HUES48 (cell line): ENCODE results near the gene MTA2.
"Not testable (repeated sequence)": the region's sequence is repeated elsewhere in the genome, so short reads cannot be mapped to it uniquely, and the experiment has no call there.

Experiments used
- H3K27ac ChIP-seq: one replicate; pipeline ENCODE4 v1.7.0; 2013; ENCODE audit warnings: low read depth, low read length, inconsistent platforms
- H3K27me3 ChIP-seq: 2 replicates; pipeline ENCODE4 v1.6.1; 2013; ENCODE audit warnings: mild to moderate bottlenecking, low read length; ENCODE audit not compliant: control insufficient read depth, insufficient read depth
- H3K36me3 ChIP-seq: 2 replicates; pipeline ENCODE4 v1.6.1; 2013; ENCODE audit warnings: low read length; ENCODE audit not compliant: control insufficient read depth, insufficient read depth
- H3K4me1 ChIP-seq: 2 replicates; pipeline ENCODE4 v1.6.1; 2013; ENCODE audit warnings: mild to moderate bottlenecking, low read length; ENCODE audit not compliant: control insufficient read depth, insufficient read depth
- H3K4me3 ChIP-seq: 2 replicates; pipeline ENCODE4 v1.5.1; 2013; ENCODE audit warnings: mild to moderate bottlenecking, low read depth, low read length
- H3K9ac ChIP-seq: 2 replicates; pipeline ENCODE4 v1.6.1; 2013; ENCODE audit warnings: mild to moderate bottlenecking, low read depth, low read length, moderate library complexity
- H3K9me3 ChIP-seq: 2 replicates; pipeline ENCODE4 v1.6.1; 2013; ENCODE audit warnings: low read length; ENCODE audit not compliant: control insufficient read depth, insufficient read depth

Gene MTA2

GRCh38 chr11:62632492-62632891, 30.8 kb upstream of the MTA2 start:
- Histone ChIP-seq H3K27ac (no peak overlapping the region), H3K4me1 (no peaks in the 10 kb centered on the region), H3K4me3 (no peak overlapping the region), H3K36me3 (peaks cover 94% of the 10 kb centered on the region), H3K9me3 (no peaks in the 10 kb centered on the region), H3K27me3 (no peaks in the 10 kb centered on the region), H3K9ac (no peak overlapping the region)

GRCh38 chr11:62627713-62628112, 26.0 kb upstream of the MTA2 start:
- Histone ChIP-seq H3K27me3 (no peaks in the 10 kb centered on the region), H3K9me3 (no peaks in the 10 kb centered on the region), H3K4me1 (no peaks in the 10 kb centered on the region), H3K36me3 (peaks cover 81% of the 10 kb centered on the region), H3K27ac (no peak overlapping the region), H3K9ac (no peak overlapping the region), H3K4me3 (no peak overlapping the region)

- no peaks in the 10 kb centered on the region for H3K27me3 ChIP-seq
- H3K36me3 ChIP-seq, result peaks cover 32% of the 10 kb centered on the region
- H3K4me1 ChIP-seq, result peaks cover 9% of the 10 kb centered on the region; the same call in 1 of the 2 replicates
- H3K27ac ChIP-seq, result peak overlapping the region; percentile 95
- peak overlapping the region; percentile 87 for H3K4me3 ChIP-seq
- H3K9me3 ChIP-seq, result no peaks in the 10 kb centered on the region
- H3K9ac ChIP-seq, result peak overlapping the region; percentile 23; the same call in 1 of the 2 replicates
Measured at GRCh38 chr11:62622476-62623089, 20.9 kb upstream of the MTA2 start.

- H3K9ac ChIP-seq, result peak within 1 kb of the TSS; percentile 78
- H3K27me3 ChIP-seq, result no peaks in the 10 kb centered on the region
- H3K9me3 ChIP-seq, result no peaks in the 10 kb centered on the region
- H3K4me1 ChIP-seq, result peaks cover 9% of the 10 kb centered on the region; the same call in 1 of the 2 replicates
- H3K27ac ChIP-seq, result peak within 1 kb of the TSS; percentile 95
- peak within 1 kb of the TSS; percentile 87 for H3K4me3 ChIP-seq
- peaks cover 29% of the 10 kb centered on the region for H3K36me3 ChIP-seq
Measured at GRCh38 chr11:62621567-62622470, 20.2 kb upstream of the MTA2 start, which contains the start of gene B3GAT3. Gene B3GAT3, minus strand, starts transcription at chr11:62621986. Its CDS starts 39 bp downstream, at chr11:62621947.

- H3K27ac ChIP-seq, result peak overlapping the region; percentile 95
- H3K9ac ChIP-seq, result peak overlapping the region; percentile 78
- H3K4me1 ChIP-seq, result peaks cover 9% of the 10 kb centered on the region; the same call in 1 of the 2 replicates
- H3K4me3 ChIP-seq, result peak overlapping the region; percentile 87
- H3K36me3 ChIP-seq, result peaks cover 22% of the 10 kb centered on the region
- no peaks in the 10 kb centered on the region for H3K9me3 ChIP-seq
- H3K27me3 ChIP-seq, result no peaks in the 10 kb centered on the region
Measured at GRCh38 chr11:62621027-62621566, 19.4 kb upstream of the MTA2 start.

GRCh38 chr11:62616957-62617356, 15.3 kb upstream of the MTA2 start:
- H3K4me3 ChIP-seq, H3K27me3 ChIP-seq, H3K9me3 ChIP-seq, H3K36me3 ChIP-seq, H3K4me1 ChIP-seq, H3K9ac ChIP-seq, H3K27ac ChIP-seq: not testable (repeated sequence)

- Histone ChIP-seq H3K9me3 (no peaks in the 10 kb centered on the region), H3K27ac (no peak overlapping the region), H3K4me1 (peaks cover 6% of the 10 kb centered on the region; the same call in 1 of the 2 replicates), H3K4me3 (no peak overlapping the region), H3K9ac (no peak overlapping the region), H3K27me3 (no peaks in the 10 kb centered on the region; the same call in 1 of the 2 replicates), H3K36me3 (peaks cover 5% of the 10 kb centered on the region; the same call in 1 of the 2 replicates)
Measured at GRCh38 chr11:62615521-62615920, 13.9 kb upstream of the MTA2 start.

- no peak overlapping the region for H3K9ac ChIP-seq
- no peaks in the 10 kb centered on the region for H3K9me3 ChIP-seq
- H3K4me3 ChIP-seq, result no peak overlapping the region
- H3K36me3 ChIP-seq, result peaks cover 5% of the 10 kb centered on the region; the same call in 1 of the 2 replicates
- H3K27me3 ChIP-seq, result no peaks in the 10 kb centered on the region; the same call in 1 of the 2 replicates
- H3K4me1 ChIP-seq, result peaks cover 6% of the 10 kb centered on the region; the same call in 1 of the 2 replicates
- no peak overlapping the region for H3K27ac ChIP-seq
Measured at GRCh38 chr11:62614275-62614674, 12.6 kb upstream of the MTA2 start.

GRCh38 chr11:62613291-62613778, 11.7 kb upstream of the MTA2 start:
- H3K9ac ChIP-seq, result no peak overlapping the region
- H3K9me3 ChIP-seq, result no peaks in the 10 kb centered on the region
- no peaks in the 10 kb centered on the region; the same call in 1 of the 2 replicates for H3K27me3 ChIP-seq
- H3K36me3 ChIP-seq, result peaks cover 5% of the 10 kb centered on the region; the same call in 1 of the 2 replicates
- peak overlapping the region; percentile 72; the same call in 1 of the 2 replicates for H3K4me3 ChIP-seq
- H3K27ac ChIP-seq, result peak overlapping the region; percentile 27
- peaks cover 6% of the 10 kb centered on the region; the same call in 1 of the 2 replicates for H3K4me1 ChIP-seq

GRCh38 chr11:62612366-62613290, 11.0 kb upstream of the MTA2 start, which contains the start of the genes EML3 and ROM1:
Gene EML3, minus strand, starts transcription at chr11:62612775. Its CDS starts 318 bp downstream, at chr11:62612457.
Gene ROM1, plus strand, starts transcription at chr11:62613257. Its CDS starts 25 bp downstream, at chr11:62613282.
- H3K36me3 ChIP-seq, result peaks cover 5% of the 10 kb centered on the region; the same call in 1 of the 2 replicates
- H3K27me3 ChIP-seq, result no peaks in the 10 kb centered on the region; the same call in 1 of the 2 replicates
- H3K4me1 ChIP-seq, result peaks cover 6% of the 10 kb centered on the region; the same call in 1 of the 2 replicates
- peak within 1 kb of the TSS; percentile 27 for H3K27ac ChIP-seq
- H3K9me3 ChIP-seq, result no peaks in the 10 kb centered on the region
- no peak within 1 kb of the TSS for H3K9ac ChIP-seq
- peak within 1 kb of the TSS; percentile 72 for H3K4me3 ChIP-seq
